Prostate gland (tissue), 2 donors: ENCODE data around the gene PPFIA1. TPM values are rescaled to one million over a fixed set of nuclear protein-coding genes. Genes with fewer than 3 reads are reported as not detected.

Experiments used
- DNase-seq: peaks from one replicate; pipeline ENCODE4 v3.0.0-alpha.2; 2019; ENCODE audit warnings: low spot score
- H3K27ac ChIP-seq, 2 donors: fragments of 200-600 bp; sonication (generic); 2 replicates each; pipeline ENCODE4 v1.5.1; 2017 to 2019
- H3K27me3 ChIP-seq: fragments of 200-600 bp; sonication (generic); replicated peaks from 2 replicates; pipeline ENCODE4 v1.5.1; 2019; ENCODE audit not compliant: insufficient read depth
- H3K36me3 ChIP-seq, 2 donors: fragments of 200-600 bp; sonication (generic); 1 replicate in 1 of 2; 2 replicates in 1 of 2; pipeline versions ENCODE4 v1.5.1 to v1.8.1; 2017 to 2019
- H3K4me1 ChIP-seq: fragments of 200-600 bp; sonication (generic); replicated peaks from 2 replicates; pipeline ENCODE4 v1.5.1; 2019
- H3K4me3 ChIP-seq, 2 donors: fragments of 200-600 bp; sonication (generic); 2 replicates each; pipeline ENCODE4 v1.5.1; 2017 to 2019
- H3K9me3 ChIP-seq: fragments of 200-600 bp; sonication (generic); 2 replicates; pipeline ENCODE4 v1.5.1; 2017
- CTCF ChIP-seq, 4 experiments: fragments of 200-600 bp in 2 of 4; fragments of 450-650 bp in 2 of 4; sonication (generic) in 2 of 4; IDR thresholded peaks; 1 replicate in 3 of 4; 2 replicates in 1 of 4; pipeline ENCODE4 v1.5.1; 2016 to 2019; ENCODE audit warnings: antibody characterized with exemption in 4 of 4, mild to moderate bottlenecking in 2 of 4, moderate library complexity in 2 of 4
- POLR2A ChIP-seq: fragments of 450-650 bp; IDR thresholded peaks from one replicate; pipeline ENCODE4 v1.6.1; 2016; ENCODE audit warnings: antibody characterized with exemption, mild to moderate bottlenecking
- POLR2AphosphoS5 ChIP-seq: sonication (generic); formaldehyde crosslinking; IDR thresholded peaks from one replicate; pipeline ENCODE4 v1.6.1; 2017; ENCODE audit warnings: antibody characterized with exemption
- WGBS: methylation state at CpG from one replicate; pipeline ENCODE4 v1.1.5; 2018; 5-methylcytosine and 5-hydroxymethylcytosine counted together
- intact Hi-C: fragments of 100-400 bp; cut with DNase I; formaldehyde crosslinking; loops from one replicate; pipeline ENCODE4 v1.14.2; 2022
- total RNA-seq, 2 donors: library from RNA; depleted of rRNA; stranded (reverse); fragments of >200 nt; gene quantifications; one replicate each; pipeline ENCODE4 v1.1.0, GENCODE V29; 2016

Gene PPFIA1
- total RNA-seq, 2 donors from 2014 or later = 29.1 to 61.8 TPM

GRCh38 chr11:70414341-70415100 is 144.0 kb downstream of the PPFIA1 start:
- Histone ChIP-seq H3K36me3 (peaks cover 21 to 23% of the 10 kb centered on the region in 2 donors), H3K9me3 (no peaks in the 10 kb centered on the region), H3K4me3 (no peak overlapping the region), H3K27me3 (no peaks in the 10 kb centered on the region), H3K4me1 (no peaks in the 10 kb centered on the region), H3K27ac (no peak overlapping the region)
- WGBS = 88% methylated on average over 28 of the region's 28 CpGs
- TF ChIP-seq POLR2A = no peak
- TF ChIP-seq CTCF (IDR thresholded peaks at IDR 0.05) = no peak
- no peak for TF ChIP-seq POLR2AphosphoS5
- intact Hi-C loops = no loop called here
- no peak for DNase-seq

GRCh38 chr11:70415191-70415590 is 144.7 kb downstream of the PPFIA1 start:
- H3K36me3 ChIP-seq = peaks cover 14 to 20% of the 10 kb centered on the region in 2 donors

GRCh38 chr11:70415642-70416395 is 145.3 kb downstream of the PPFIA1 start:
- 90% methylated on average over 25 of the region's 25 CpGs for WGBS
- H3K4me3 ChIP-seq = no peak overlapping the region
- H3K27me3 ChIP-seq = no peaks in the 10 kb centered on the region
- intact Hi-C loops = no loop called here
- DNase-seq = no peak
- H3K9me3 ChIP-seq = no peaks in the 10 kb centered on the region
- TF ChIP-seq POLR2AphosphoS5 = no peak
- no peak for TF ChIP-seq CTCF (IDR thresholded peaks at IDR 0.05)
- no peak for TF ChIP-seq POLR2A
- no peaks in the 10 kb centered on the region for H3K4me1 ChIP-seq
- H3K36me3 ChIP-seq = peaks cover 12 to 20% of the 10 kb centered on the region in 2 donors
- H3K27ac ChIP-seq = no peak overlapping the region

More at GRCh38 chr11:70415191-70415590, 144.7 kb downstream of the PPFIA1 start:
- no peaks in the 10 kb centered on the region for H3K27me3 ChIP-seq
- no peak for TF ChIP-seq POLR2A
- TF ChIP-seq CTCF (IDR thresholded peaks at IDR 0.05) = no peak
- no peak for TF ChIP-seq POLR2AphosphoS5
- no peak overlapping the region for H3K4me3 ChIP-seq
- H3K27ac ChIP-seq = no peak overlapping the region
- intact Hi-C loops = no loop called here
- H3K4me1 ChIP-seq = no peaks in the 10 kb centered on the region
- WGBS = 66% methylated on average over 10 of the region's 10 CpGs
- H3K9me3 ChIP-seq = no peaks in the 10 kb centered on the region
- no peak for DNase-seq

GRCh38 chr11:70416881-70417280 is 146.4 kb downstream of the PPFIA1 start:
- no peak overlapping the region for H3K4me3 ChIP-seq
- no peaks in the 10 kb centered on the region for H3K9me3 ChIP-seq
- TF ChIP-seq CTCF (IDR thresholded peaks at IDR 0.05) (no peak), POLR2AphosphoS5 (no peak), POLR2A (no peak)
- intact Hi-C loops = no loop called here
- WGBS = 94% methylated on average over 20 of the region's 20 CpGs
- H3K36me3 ChIP-seq = peaks cover 3 to 14% of the 10 kb centered on the region in 2 donors
- H3K27me3 ChIP-seq = no peaks in the 10 kb centered on the region
- no peak for DNase-seq
- no peaks in the 10 kb centered on the region for H3K4me1 ChIP-seq
- H3K27ac ChIP-seq = no peak overlapping the region
